ENCODE measurements around the gene AGBL1.

DNA sequence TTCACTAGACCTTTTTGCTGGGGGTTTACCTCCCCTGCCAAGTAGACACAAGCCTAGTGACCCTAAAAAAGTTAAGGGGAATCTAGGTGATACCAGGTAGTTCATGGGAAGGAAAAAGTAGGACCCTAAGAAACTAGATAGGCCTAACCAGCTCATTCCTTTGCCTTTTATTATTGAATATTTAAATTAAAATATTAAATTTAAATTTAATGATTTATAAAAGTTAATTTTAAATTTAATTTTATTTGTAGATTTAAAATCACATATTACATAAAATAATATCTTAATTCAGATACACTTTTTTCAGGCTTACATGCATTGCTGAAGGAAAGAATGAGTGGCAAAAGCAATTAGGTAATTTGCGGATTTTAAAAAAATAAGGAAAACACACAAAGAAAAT lies 584.9 kb downstream of the AGBL1 start:
- TF ChIP-seq POLR2A (IDR thresholded peaks at IDR 0.05; ENCODE audit: low read length) (no peak), GATA1 (IDR thresholded peaks at IDR 0.05; ENCODE audit: low read depth, low read length) (no peak)
